ENCODE results near the gene TMEM88. TPM values are rescaled to one million over a fixed set of nuclear protein-coding genes. Genes with fewer than 3 reads are reported as not detected.

Gene TMEM88
- total and polyA plus RNA-seq, 2 of the 4 experiments (the other 2 are of a cell fraction), result 2.1 TPM; not detected in 1

DNA sequence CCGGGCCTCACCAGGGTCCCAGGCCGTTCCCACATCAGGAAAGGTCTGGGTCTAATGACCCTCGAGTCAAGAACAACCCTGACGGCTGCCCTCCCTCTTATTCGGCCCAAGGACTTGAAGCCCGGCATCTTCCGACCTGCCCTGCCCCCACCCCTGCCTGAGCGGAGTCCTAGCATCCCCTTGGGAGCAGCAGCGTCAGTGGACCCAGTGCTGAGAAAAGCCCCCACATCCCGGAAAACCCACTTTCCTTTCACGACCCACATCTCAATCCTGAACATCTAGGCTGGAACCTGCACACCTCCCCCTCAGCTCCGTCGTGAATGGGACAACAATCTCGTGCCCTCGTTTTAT, 769 bp downstream of the TMEM88 start:
- Histone ChIP-seq H4K5ac (ENCODE audit: low read depth, low read length) (no peak overlapping the region), H3K9me1 (ENCODE audit: insufficient read depth, low read length) (no peaks in the 10 kb centered on the region), H4K91ac (ENCODE audit: insufficient read depth, low read depth, low read length) (no peak overlapping the region), H3K23ac (ENCODE audit: low read depth, low read length) (0 out of 2 replicates have a peak overlapping the region, but pooled peaks have one; percentile 54), H3K18ac (ENCODE audit: low read depth, low read length) (no peak overlapping the region), H2AK5ac (ENCODE audit: low read depth, low read length) (no peak overlapping the region; the same call in 1 of the 2 replicates), H3K4me2 (ENCODE audit: low read depth, low read length) (no peak overlapping the region; the same call in 1 of the 2 replicates), H2AFZ (replicated peaks; ENCODE audit: low read length, poor library complexity) (peak overlapping the region; percentile 18), H2BK120ac (ENCODE audit: low read depth, low read length) (no peak overlapping the region), H3K56ac (ENCODE audit: extremely low read depth, insufficient read depth, low read length) (no peak overlapping the region), H3K14ac (replicated peaks; ENCODE audit: low read depth, low read length) (peak overlapping the region; percentile 53; the same call in 1 of the 2 replicates), H3K9ac (ENCODE audit: low read depth, low read length) (0 out of 2 replicates have a peak overlapping the region, but pooled peaks have one; percentile 53), H3K79me1 (ENCODE audit: low read depth in 1 of 2, low read length in 2 of 2) (peaks cover 23 to 52% of the 10 kb centered on the region in 2 experiments), H2BK5ac (ENCODE audit: low read depth, low read length, poor library complexity, severe bottlenecking) (peak overlapping the region; percentile 62), H4K8ac (ENCODE audit: low read depth in 2 of 2, low read length in 2 of 2) (peak overlapping the region in 1 of 2 experiments; percentile 60; a peak in 2 of 4 replicates), H3K4me1 (ENCODE audit: control insufficient read depth, insufficient read depth, low read length) (peaks cover 22% of the 10 kb centered on the region), H4K20me1 (ENCODE audit: insufficient read depth, low read length) (peaks cover 22% of the 10 kb centered on the region; the same call in 1 of the 2 replicates), H3K9me3 (ENCODE audit: control insufficient read depth, insufficient read depth, low read length) (no peaks in the 10 kb centered on the region), H2AK9ac (replicated peaks; ENCODE audit: low read depth, low read length, poor library complexity) (peak overlapping the region; percentile 44), H2BK15ac (ENCODE audit: low read depth, low read length) (no peak overlapping the region), H3K27ac (ENCODE audit: insufficient read depth, low read length) (no peak overlapping the region), H2BK20ac (ENCODE audit: low read depth, low read length) (no peak overlapping the region), H3K4me3 (ENCODE audit: insufficient read depth, low read depth, low read length) (no peak overlapping the region), H3K4ac (ENCODE audit: low read depth, low read length) (peak overlapping the region; percentile 34; the same call in 1 of the 2 replicates), H3K27me3 (ENCODE audit: control insufficient read depth, insufficient read depth, low read length) (no peaks in the 10 kb centered on the region), H3K36me3 (ENCODE audit: control insufficient read depth, insufficient read depth, low read length) (peaks cover 32% of the 10 kb centered on the region)
- ChIA-PET CTCF (no interaction called here), POLR2A (ENCODE audit: unreplicated experiment) (no interaction called here)
- intact Hi-C loops (cut with micrococcal nuclease) (loop anchor here (2.0 kb wide), 1 partner anchor 13 kb away; no protein-coding TSS in a partner anchor), in situ Hi-C loops (cut with MboI; ENCODE audit: low sequenced_read_pairs) (no loop called here), dilution Hi-C loops (cut with HindIII; ENCODE audit: low sequenced_read_pairs, unreplicated experiment) (no loop called here)
- WGBS, 2 experiments (ENCODE audit: extremely low coverage in 2 of 2, insufficient read length in 1 of 2), result 26% methylated on average over 4 of the region's 15 CpGs; no CpG with 5 or more reads in 1 of the 2 experiments
- no TSS peak for BruUV-seq (replicated peaks)
- no peak for ATAC-seq (ENCODE audit: low read depth)
- no peak for DNase-seq
- TF ChIP-seq CHD1 (IDR thresholded peaks at IDR 0.05; ENCODE audit: low read depth, low read length) (no peak), MXI1 (IDR thresholded peaks at IDR 0.05; ENCODE audit: borderline replicate concordance, low read depth, low read length) (no peak), FOS (IDR thresholded peaks at IDR 0.05; ENCODE audit: low read depth, low read length) (no peak), RFX5 (IDR thresholded peaks at IDR 0.05; ENCODE audit: low read depth, low read length) (no peak), ELK1 (IDR thresholded peaks at IDR 0.05; ENCODE audit: borderline replicate concordance, low read depth, low read length) (no peak), RAD21 (IDR thresholded peaks at IDR 0.05; ENCODE audit: low read length) (no peak), POLR2A (IDR thresholded peaks at IDR 0.05; ENCODE audit: low read depth, low read length) (no peak; the same call in 1 of the 2 replicates), BHLHE40 (IDR thresholded peaks at IDR 0.05; ENCODE audit: low read depth, low read length) (no peak), CEBPB (IDR thresholded peaks at IDR 0.05; ENCODE audit: low read depth, low read length) (no peak), SMC3 (IDR thresholded peaks at IDR 0.05; ENCODE audit: low read depth, low read length) (no peak), MAZ (IDR thresholded peaks at IDR 0.05; ENCODE audit: borderline replicate concordance, low read depth, low read length) (no peak), RCOR1 (IDR thresholded peaks at IDR 0.05; ENCODE audit: insufficient replicate concordance, low read length) (no peak)
- TF ChIP-seq, protein P1, sequence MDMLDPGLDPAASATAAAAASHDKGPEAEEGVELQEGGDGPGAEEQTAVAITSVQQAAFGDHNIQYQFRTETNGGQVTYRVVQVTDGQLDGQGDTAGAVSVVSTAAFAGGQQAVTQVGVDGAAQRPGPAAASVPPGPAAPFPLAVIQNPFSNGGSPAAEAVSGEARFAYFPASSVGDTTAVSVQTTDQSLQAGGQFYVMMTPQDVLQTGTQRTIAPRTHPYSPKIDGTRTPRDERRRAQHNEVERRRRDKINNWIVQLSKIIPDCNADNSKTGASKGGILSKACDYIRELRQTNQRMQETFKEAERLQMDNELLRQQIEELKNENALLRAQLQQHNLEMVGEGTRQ (IDR thresholded peaks at IDR 0.05; ENCODE audit: low read depth, low read length), result no peak
- TF ChIP-seq, protein P2, sequence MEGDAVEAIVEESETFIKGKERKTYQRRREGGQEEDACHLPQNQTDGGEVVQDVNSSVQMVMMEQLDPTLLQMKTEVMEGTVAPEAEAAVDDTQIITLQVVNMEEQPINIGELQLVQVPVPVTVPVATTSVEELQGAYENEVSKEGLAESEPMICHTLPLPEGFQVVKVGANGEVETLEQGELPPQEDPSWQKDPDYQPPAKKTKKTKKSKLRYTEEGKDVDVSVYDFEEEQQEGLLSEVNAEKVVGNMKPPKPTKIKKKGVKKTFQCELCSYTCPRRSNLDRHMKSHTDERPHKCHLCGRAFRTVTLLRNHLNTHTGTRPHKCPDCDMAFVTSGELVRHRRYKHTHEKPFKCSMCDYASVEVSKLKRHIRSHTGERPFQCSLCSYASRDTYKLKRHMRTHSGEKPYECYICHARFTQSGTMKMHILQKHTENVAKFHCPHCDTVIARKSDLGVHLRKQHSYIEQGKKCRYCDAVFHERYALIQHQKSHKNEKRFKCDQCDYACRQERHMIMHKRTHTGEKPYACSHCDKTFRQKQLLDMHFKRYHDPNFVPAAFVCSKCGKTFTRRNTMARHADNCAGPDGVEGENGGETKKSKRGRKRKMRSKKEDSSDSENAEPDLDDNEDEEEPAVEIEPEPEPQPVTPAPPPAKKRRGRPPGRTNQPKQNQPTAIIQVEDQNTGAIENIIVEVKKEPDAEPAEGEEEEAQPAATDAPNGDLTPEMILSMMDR (conservative IDR thresholded peaks at IDR 0.05; ENCODE audit: low read depth, low read length), result no peak

All from IMR-90 (cell line).